ENCODE results near the gene NPAS3.

Gene NPAS3

DNA sequence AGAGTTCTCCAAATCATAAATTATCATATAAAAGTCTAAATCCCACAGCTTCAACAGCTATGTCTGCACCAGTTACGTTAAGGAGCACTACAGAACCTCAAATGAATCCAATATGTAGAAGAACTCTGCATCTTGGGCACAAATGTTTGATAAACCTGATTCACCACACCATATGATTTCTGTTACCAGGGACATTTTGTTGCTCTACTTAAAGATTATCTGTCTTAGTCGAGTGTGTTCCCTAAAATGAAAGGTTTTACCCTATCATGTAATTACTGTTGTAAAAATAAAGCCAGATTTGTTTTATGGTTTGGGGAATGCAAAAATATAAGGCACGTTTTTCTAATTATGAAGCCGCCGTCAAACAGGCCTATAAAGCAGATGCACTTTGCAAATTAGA lies 649.1 kb downstream of the NPAS3 start:
- DNase-seq (ENCODE audit: low read depth), result no peak

DNA sequence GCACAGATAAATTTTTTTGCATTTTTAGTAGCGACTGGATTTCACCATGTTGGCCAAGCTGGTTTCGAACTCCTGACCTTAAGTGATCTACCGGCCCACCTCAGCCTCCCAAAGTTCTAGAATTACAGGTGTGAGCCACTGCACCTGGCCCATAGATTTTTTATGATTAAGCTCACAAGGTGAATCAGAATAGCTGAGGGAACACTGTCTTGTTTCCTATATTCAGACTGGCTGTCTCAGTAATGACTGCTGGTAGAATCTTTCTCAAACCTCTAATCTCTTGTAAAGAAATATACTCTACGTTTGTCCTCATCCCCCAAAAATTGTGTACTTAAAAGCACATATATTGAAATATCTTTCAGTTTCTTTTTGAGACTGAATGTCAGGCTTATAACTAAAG lies 650.1 kb downstream of the NPAS3 start:
- DNase-seq (ENCODE audit: low read depth), result no peak

DNA sequence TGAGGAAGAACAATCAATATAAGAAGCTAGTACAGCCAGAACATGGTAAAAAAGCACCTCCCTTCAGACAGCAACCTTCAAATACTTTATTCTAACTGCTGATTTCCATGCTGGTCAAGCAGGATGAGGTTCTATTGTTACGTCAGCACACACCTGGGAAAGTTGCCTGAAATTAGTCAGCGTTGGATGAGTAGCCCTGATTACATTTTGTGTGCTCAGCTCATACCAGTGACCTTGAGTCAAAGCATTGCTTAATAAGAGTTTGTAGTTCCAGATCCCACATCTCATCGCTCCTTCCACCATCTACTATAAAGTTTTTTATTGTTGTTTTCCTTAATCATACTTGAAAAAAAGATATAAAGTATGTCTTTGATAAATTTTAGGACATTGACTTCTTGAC lies 650.7 kb downstream of the NPAS3 start:
- DNase-seq (ENCODE audit: low read depth), result no peak

DNA sequence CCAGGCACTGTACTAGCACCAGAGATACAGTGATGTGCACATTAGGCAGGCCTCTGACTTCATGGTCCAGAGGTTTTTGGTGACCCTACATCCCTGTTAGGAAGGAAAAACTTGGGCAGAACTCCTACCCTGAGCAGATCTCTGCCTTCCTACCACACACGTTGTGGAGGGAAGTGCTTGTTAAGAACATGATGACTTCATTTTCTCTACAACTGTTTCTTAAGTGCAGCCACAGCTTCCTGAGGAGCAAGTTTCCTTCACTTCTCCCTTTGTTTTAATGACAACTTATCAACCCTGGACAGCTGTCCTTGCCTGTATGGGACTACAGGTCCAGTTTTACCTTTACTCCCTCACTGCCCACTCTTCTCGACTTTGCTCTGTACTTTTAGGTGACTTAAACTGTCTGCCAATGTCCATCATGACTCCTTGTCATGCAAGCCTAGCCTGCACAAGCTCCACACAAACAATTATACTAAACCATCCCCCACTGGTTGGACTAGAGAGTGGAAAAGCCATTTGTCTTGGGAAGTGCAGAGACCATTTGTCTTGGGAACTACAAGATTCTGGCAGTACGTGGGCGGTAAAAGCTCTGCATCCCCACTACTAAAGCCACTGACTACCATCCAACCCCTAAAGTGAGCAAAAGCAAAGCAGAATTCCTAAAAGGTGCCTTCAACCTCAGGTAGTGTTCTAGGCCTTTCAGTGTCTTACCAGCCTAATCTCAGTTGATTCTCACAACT lies 652.4 kb downstream of the NPAS3 start:
- no peak for DNase-seq (ENCODE audit: low read depth)

DNA sequence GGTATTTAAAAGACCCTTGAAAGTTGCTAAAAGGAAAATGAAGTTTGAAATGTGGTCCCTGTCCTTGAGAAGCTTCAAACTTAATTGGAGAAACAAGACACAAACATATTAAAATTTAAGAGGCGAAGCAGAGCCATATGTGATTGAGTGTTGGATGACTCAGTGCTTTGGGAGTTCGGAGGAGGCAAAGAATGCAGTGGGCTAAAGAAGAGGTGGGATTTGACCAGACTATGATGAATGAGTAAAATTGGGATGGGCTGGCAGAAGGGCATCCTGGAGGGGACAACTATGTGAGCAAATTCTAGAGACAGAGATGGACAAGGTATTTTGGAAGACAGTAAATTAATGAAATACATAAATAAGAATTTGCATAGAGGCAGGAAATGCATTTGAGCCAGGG lies 653.6 kb downstream of the NPAS3 start:
- DNase-seq (ENCODE audit: low read depth), result no peak

DNA sequence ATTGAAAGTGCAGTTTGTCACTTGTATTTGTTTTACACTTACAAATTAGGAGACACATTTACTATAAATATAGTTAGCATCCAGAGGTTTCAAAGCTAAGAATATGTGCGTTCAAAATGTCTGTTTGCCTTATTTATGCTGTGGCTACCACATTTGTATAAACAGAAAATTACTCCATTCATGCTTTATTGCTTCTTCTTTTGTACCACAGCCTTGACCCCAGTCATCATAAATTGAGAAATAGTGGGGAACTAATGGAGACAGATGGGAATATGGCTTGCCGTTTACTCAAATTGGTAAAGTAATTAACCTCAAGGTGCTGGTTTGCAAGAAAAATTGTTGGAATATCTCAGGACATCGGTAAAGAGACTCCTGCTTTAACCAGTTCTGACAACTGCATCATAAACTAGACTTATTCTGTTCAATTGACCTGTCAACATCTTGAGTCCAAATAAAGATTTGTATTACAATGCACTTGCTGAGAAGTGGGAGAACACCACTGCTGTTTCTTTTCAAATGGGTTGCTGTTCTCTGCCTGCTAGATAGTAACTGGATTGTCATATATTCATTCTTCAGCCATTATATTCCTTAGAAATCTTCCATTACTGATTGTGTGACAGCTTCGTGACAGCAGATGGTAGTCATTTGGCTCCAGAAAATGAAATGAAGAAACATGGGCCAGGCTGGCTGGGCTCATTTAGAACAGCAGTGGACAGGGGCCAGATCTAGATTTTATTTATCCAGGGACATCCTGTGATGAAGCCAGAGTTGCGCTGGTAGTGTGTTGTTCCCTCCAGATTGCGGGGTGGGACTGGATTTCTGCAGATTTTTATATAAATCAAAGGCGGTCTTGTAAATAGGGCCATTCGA lies 657.8 kb downstream of the NPAS3 start:
- DNase-seq (ENCODE audit: low read depth), result no peak

DNA sequence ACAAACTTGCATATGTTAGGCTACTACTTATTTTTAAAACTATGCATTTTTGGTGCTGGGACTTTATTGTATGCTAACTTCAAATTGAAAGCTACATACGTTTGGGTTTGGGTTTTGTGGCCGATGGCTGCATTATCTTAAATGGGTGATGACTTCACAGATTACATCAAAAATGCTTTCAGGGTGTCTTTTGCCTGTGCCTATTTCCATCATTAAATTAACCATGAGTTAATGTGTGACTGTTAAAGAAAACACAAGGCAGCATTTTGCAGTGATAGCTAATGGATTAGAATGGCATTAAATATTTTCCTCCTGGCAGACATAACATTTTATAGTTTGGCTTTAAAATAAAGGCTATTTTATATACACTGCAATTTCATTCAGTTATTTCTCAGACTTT lies 659.9 kb downstream of the NPAS3 start:
- DNase-seq (ENCODE audit: low read depth), result no peak

DNA sequence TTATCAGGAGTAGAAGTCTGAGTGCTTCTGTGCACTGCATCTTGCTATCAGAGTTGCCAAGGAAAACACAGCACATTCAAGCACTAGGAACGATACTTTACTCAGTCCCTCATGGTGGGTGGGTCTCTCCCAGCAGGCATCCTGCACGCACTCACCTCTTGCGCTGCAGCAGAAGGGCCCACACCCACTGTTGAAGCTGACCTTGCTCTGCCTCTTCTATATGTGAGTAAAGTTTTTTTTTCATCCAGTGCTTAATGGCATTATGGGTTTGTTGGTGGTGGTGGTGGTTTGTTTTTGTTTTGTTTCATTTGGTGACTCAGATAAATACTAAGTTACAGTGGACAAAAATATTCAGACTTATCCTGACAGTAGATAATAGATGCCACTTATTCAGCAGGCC lies 663.7 kb downstream of the NPAS3 start:
- DNase-seq (ENCODE audit: low read depth), result no peak

DNA sequence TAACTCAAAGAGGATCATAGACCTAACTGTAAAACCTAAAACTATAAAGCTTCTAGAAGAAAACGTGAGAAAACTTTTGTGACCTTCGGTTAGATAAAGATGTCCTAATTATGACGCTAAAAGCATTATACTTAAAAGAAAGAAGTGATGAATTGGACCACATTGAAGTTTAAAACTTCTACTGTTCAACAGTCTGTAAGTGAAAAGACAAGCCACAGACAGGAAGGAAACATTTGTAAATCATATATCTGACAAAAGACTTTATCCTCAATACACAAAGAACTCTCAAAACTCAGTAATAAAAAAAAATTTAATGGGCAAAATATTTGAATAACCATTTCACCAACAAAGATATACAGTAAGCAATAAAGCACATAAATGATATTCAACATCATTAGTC lies 667.9 kb downstream of the NPAS3 start:
- no peak for DNase-seq (ENCODE audit: low read depth)

DNA sequence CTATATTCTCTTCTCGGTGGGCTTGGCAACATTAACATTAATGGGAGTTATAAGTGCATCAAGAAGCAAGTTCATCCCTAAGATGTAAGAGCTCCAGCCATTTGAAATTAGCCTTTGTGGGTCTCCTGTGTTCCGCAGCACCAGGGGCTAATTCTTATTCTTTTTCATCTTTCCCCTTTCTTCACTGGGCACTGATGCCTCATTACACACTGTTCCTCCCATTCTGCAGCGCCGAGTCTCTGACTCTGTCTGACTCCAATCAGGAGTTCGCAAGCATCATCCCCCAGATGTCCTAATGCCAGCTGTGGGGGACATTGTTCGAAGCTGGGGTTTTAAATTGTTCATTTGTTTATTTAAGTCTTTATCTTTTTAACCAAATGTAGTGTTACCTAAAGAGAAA lies 670.9 kb downstream of the NPAS3 start:
- no peak for DNase-seq (ENCODE audit: low read depth)

DNA sequence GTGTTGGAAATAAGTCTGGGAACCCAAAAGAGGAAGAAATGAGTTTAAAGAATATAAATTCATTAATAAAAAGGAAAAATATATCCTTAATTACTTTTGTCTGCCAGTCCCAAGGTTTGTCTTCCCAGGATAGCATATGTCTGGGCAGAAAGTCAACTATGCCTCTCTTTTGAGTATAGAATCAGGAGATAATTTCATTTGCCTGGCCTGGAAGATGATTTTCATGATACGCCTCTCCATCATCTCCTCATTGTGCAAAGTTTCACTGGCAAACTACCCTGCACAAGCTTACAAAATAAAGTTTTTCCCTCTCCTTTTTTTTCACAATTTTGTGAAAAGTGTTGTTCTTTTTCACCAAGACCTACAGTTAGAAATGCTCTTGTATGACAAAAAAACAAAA lies 671.4 kb downstream of the NPAS3 start:
- DNase-seq (ENCODE audit: low read depth), result no peak

DNA sequence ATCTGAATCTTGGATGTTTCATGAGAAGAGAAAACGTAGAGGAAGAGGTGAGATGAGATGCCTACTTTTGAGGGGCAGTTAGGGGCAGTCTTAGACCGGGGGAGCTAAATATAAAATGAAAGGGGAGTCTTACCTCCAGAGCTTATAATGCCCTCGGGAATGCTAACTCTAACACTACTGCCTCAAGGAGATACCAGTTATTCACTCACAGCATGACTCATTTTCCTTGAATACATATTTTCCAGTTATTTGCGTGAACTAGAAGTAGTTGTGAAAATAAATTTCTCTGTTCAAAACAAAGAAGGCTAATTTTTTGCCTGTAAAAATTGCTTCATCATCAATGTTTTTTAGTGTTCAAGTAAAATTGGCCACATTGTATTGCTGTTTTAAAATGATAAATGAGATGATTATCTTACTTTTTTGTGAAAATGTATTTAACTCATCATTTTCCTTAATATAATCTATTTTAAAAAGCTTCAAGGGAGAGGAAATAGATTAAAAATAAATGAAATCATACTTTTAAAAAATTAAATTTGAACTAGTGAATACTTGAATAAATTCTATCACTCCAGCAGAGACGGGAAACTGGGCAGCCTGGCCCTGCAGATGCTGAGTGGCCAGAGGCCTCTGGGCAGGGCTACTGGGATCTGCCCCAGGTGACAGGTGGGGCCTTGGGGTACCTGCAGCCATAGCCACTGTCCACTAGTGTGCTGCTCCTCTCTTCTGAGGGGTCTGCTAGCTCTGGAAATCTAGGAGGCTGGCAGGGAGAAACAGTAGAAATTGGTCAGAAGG lies 672.9 kb downstream of the NPAS3 start:
- no peak for DNase-seq (ENCODE audit: low read depth)

DNA sequence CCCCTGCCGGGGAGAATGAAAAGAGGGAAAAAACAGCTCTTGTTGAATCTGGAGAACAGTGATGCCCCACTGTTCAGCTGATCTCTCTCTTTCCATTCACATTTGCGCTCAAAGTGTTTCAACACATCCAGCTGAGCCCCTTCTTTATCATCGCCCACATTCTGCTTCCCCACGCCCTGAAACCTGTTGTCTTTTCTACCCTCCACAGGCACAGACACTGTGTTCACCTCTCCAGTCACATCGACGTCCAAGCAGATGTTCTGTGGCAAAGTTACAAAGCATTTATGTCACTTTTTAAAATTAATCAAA lies 673.5 kb downstream of the NPAS3 start:
- DNase-seq (ENCODE audit: low read depth), result no peak

DNA sequence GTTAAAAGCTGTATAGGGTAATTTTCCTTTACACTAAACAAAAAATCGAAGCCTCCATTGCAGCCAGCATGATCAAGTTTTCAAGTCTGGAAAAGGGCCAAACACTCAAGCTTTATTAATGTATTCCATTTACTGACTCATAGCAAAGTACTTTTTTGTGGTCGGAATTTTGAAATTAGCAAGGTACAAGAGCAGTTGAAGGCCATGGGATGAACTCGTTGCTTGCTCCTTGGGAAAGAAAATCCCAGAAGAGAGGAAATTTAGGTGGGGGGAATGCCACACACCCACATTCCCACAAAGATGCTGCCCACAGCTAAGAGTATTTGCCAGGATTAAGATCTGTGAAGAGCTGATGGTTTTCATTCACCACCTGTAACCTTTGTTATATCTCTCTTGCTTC lies 678.5 kb downstream of the NPAS3 start:
- no peak for DNase-seq (ENCODE audit: low read depth)

DNA sequence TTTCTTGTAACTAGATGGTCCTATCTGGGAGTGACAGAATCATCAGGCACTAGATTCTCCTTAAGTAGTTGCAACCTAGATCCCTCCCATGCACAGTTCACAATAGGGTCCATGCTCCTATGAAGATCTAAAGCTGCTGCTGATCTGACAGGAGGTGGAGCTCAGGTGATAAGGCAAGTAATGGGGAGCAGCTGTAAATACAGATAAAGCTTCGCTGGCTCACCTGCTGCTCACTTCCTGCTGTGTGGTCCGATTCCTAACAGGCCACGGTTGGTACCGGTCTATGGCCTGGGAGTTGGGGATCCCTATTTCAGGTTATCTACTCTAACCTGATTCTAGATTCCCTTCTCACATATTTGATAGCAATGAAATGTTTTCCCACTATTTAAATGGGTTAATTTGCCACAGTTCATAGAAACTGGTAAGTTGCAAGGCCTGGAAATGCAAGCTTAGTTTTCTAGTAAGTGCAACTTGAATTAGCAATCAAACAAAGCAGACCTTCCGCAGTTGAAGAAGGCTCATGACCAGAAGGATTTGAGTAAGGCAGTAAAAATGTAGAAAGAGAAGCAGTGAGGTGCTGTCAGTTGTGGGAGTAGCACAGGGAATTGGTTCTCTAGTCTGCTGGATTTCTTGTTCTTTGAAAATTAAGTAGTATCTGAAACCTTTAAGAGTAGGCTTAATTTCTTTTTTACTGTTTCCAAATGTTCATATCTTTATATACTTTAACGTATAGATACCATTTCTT lies 679.9 kb downstream of the NPAS3 start:
- DNase-seq (ENCODE audit: low read depth), result no peak

DNA sequence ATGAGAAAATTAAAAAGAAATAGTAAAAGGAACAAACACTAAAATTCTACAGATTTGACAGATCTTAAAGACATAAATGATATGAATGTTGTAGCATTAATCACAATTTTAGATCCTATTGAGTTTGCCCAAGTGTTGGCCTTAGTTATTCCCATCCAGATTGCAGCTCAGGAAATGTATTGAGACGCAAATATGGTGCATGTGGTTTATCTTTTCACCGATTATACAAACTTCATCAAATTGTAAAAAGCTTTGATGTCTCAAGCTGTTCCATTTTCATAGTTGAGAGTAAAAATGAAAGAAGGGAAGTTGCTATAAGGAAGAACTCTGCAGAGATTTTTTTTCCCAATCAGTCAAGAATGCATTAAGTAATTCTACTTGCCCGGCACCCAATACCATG lies 683.8 kb downstream of the NPAS3 start:
- no peak for DNase-seq (ENCODE audit: low read depth)

DNA sequence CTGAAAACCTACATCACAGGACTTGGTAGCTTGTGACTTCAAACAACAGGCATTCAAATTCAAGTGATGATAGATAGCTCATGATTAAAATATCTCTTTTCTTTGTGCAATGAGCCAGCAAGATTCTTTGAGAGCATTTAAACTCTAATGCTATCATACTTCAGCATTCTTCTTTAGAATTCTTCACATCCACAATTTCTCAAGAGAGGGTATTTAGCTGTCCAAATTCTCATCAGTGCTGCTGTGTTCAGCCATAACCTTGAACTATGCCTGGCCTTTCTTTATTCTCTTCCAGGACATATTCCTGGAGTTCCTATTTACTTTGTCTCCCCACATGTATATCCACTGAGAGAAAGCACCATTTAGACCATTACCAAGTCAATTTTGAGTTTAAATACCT lies 691.1 kb downstream of the NPAS3 start:
- DNase-seq (ENCODE audit: low read depth), result no peak

DNA sequence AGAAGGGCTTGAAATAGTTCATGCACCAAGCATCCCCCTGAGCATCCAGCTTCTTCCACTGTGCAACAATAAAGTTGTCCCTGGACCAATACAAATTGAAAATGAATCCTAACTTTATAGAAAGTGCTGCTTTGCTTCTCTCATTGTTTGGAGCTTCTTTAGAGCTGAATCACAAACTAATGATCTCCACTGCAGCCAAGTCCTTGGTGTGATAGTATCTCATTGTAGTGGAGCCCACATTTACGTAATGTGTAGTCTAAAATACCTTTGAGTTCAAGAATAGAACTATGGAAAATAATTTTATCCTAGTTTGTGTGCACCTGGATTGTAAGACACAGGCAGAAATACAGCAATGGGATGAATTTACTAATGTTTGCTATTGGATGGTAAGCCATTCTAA lies 692.3 kb downstream of the NPAS3 start:
- no peak for DNase-seq (ENCODE audit: low read depth)

DNA sequence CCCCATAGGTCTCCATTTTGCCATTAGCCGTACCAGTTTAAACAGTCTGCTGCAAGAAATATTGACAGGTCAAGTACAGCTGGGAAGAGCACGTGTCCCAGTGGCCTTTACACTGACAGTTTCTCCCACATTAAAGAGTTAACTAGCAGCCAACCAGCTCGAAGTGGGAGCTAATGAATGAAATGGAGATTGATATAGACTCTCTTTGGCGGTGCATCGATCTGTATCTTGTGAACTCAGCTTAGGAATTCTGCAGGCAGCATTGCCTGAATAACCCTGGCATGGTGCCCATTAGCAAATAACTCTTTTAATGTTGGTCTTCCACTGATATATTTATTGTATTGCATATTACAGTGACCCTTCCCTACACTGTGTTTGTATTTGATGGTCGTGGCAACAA lies 692.8 kb downstream of the NPAS3 start:
- no peak for DNase-seq (ENCODE audit: low read depth)

DNA sequence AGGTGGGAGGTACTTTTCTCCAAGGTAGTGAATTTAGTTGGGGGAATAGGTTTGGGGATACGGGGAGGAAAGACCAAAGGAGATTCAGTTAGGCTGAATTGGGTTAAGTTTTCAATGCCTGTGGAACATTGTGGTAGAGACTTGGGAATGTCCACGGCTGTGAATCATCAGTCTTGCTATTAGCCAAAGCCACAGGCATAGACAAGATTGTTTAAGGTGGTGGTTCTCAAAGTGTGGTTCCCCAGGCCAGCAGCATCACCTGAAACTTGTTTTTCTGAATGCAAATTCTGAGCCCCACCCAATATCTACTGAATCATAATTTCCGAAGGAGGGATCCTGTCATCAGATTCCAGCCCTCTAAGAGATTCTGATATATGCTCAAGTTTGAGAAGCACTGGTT lies 696.0 kb downstream of the NPAS3 start:
- DNase-seq (ENCODE audit: low read depth), result no peak

DNA sequence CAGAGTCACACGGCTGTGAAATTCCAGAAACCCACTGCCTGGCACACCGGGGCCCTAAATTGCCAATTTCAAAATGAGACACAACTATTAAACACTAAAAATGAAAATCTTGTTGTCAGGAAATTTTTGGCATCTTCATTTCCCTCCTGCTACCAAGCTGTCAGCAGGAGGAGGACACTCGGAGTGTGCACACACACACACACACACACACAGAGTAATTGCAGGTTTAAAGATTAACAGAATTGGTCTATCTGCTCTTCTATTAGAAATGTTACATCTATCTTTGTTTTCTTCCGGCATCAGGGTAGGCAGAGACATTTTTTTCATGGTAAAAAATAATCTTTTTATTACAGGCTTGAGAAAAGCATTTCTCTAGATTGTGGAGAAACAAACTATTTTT lies 698.0 kb downstream of the NPAS3 start:
- no peak for DNase-seq (ENCODE audit: low read depth)

DNA sequence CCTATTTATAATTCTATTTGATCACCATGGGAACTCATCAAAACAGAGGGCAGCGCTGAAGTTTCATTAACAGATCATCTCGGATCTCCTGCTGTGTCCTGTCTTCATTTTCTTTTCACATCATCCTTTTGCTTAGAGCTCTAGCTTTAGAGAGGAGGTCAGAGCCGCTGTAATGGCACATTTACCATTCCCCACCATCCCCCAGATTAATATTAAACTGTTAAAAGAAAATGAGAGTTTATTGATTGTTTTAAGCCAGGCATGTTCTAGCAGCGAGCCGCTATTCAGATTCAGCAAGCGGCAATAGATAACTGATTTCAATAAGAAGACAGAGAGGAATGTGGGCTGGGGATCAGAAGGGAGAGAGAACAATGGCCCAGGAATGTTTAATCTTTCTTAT lies 703.4 kb downstream of the NPAS3 start:
- no peak for DNase-seq (ENCODE audit: low read depth)
